ENCODE results near the gene KCNQ1.

The KCNQ1 gene

DNA sequence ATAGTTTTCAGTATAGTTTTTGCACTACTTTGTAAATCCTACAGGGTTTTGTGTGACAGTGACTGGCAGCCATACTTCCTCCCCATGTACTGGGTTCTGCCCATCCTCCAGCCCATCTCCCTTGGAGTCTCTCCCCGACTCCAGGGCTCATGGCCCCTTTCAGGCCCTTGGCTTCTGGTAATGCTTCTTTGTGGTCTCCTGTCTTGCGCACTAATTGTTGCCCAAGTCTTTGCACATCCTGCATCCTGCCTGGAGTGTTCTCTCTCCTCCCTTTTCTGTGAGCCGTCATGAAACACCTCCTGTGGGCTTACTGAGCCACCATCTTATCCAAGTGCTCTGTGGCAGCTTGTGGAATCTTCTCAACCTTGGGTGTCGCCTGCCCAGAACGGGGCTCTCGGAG is 266.4 kb downstream of the KCNQ1 start:
- no peak for TF ChIP-seq ZFP30 (CRISPR knock-in tag; IDR thresholded peaks at IDR 0.05)
- TF ChIP-seq OSR1 (CRISPR knock-in tag; IDR thresholded peaks at IDR 0.05): no peak
- TF ChIP-seq ARNTL (CRISPR knock-in tag; IDR thresholded peaks at IDR 0.05; ENCODE audit: borderline replicate concordance, low read depth): no peak
- TF ChIP-seq TCF4 (CRISPR knock-in tag; IDR thresholded peaks at IDR 0.05; ENCODE audit: borderline replicate concordance): no peak
- ATAC-seq: no peak

GRCh38 chr11:2713094-2713493 is 268.3 kb downstream of the KCNQ1 start:
- ATAC-seq: no peak
- TF ChIP-seq ZNF565 (CRISPR knock-in tag; conservative IDR thresholded peaks at IDR 0.05; ENCODE audit: low read depth) (no peak), TCF4 (CRISPR knock-in tag; IDR thresholded peaks at IDR 0.05; ENCODE audit: borderline replicate concordance) (no peak), ZFP30 (CRISPR knock-in tag; IDR thresholded peaks at IDR 0.05) (no peak), ZFP3 (CRISPR knock-in tag; IDR thresholded peaks at IDR 0.05) (no peak), PATZ1 (CRISPR knock-in tag; IDR thresholded peaks at IDR 0.05; ENCODE audit: borderline replicate concordance) (no peak), GLIS3 (CRISPR knock-in tag; IDR thresholded peaks at IDR 0.05) (no peak), RARB (CRISPR knock-in tag; IDR thresholded peaks at IDR 0.05) (no peak), OSR1 (CRISPR knock-in tag; IDR thresholded peaks at IDR 0.05) (no peak)
- TF ChIP-seq, protein P1, sequence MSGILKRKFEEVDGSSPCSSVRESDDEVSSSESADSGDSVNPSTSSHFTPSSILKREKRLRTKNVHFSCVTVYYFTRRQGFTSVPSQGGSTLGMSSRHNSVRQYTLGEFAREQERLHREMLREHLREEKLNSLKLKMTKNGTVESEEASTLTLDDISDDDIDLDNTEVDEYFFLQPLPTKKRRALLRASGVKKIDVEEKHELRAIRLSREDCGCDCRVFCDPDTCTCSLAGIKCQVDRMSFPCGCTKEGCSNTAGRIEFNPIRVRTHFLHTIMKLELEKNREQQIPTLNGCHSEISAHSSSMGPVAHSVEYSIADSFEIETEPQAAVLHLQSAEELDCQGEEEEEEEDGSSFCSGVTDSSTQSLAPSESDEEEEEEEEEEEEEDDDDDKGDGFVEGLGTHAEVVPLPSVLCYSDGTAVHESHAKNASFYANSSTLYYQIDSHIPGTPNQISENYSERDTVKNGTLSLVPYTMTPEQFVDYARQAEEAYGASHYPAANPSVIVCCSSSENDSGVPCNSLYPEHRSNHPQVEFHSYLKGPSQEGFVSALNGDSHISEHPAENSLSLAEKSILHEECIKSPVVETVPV (CRISPR knock-in tag; IDR thresholded peaks at IDR 0.05): no peak

- peak; percentile 21; the same call in 1 of the 3 replicates for ATAC-seq
- TF ChIP-seq TCF4 (CRISPR knock-in tag; IDR thresholded peaks at IDR 0.05; ENCODE audit: borderline replicate concordance): peak; percentile 57; the same call in 1 of the 2 replicates
- no peak for TF ChIP-seq TOX (CRISPR knock-in tag; IDR thresholded peaks at IDR 0.05; ENCODE audit: borderline replicate concordance)
Observed at GRCh38 chr11:2713661-2714462, 269.1 kb downstream of the KCNQ1 start.

- TF ChIP-seq PPARA (CRISPR knock-in tag; IDR thresholded peaks at IDR 0.05; ENCODE audit: borderline replicate concordance) (no peak), CSDC2 (CRISPR knock-in tag; IDR thresholded peaks at IDR 0.05) (no peak), ZNF70 (CRISPR knock-in tag; IDR thresholded peaks at IDR 0.05) (no peak), ESRRG (CRISPR knock-in tag; IDR thresholded peaks at IDR 0.05) (no peak), BACH2 (CRISPR knock-in tag; IDR thresholded peaks at IDR 0.05; ENCODE audit: borderline replicate concordance) (no peak)
- ATAC-seq: no peak
Observed at GRCh38 chr11:2714463-2714800, 269.6 kb downstream of the KCNQ1 start.

DNA sequence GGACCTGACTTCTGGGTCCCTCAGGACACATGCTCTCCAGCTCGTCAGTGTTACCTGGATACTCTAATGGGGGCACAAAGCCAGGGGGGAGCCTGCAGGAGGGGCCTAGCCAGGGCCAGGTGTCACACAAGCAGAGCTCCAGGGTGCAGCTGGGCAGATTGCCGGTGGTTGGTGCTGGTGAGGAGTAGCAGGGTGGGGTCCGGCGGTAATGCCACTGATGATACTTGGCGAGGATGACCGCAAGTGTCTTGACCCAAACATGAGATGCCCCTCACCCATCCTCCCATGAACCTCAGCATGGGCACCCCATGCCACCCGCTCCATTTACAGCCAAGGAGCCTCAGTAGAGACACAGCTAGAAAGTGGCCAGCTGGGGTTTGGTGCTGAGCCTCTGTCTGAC is 270.1 kb downstream of the KCNQ1 start:
- no peak for TF ChIP-seq POU6F1 (CRISPR knock-in tag; IDR thresholded peaks at IDR 0.05; ENCODE audit: borderline replicate concordance, low read depth)
- TF ChIP-seq, protein P1 (CRISPR knock-in tag; IDR thresholded peaks at IDR 0.05): no peak
- TF ChIP-seq GLIS3 (CRISPR knock-in tag; IDR thresholded peaks at IDR 0.05): no peak
- no peak for TF ChIP-seq ARNTL (CRISPR knock-in tag; IDR thresholded peaks at IDR 0.05; ENCODE audit: borderline replicate concordance, low read depth)
- TF ChIP-seq ZFP3 (CRISPR knock-in tag; IDR thresholded peaks at IDR 0.05): no peak
- no peak for TF ChIP-seq SNAI2 (CRISPR knock-in tag; IDR thresholded peaks at IDR 0.05)
- TF ChIP-seq ISL1 (CRISPR knock-in tag; IDR thresholded peaks at IDR 0.05): no peak
- TF ChIP-seq RARB (CRISPR knock-in tag; IDR thresholded peaks at IDR 0.05): no peak
- TF ChIP-seq ZNF70 (CRISPR knock-in tag; IDR thresholded peaks at IDR 0.05): no peak
- TF ChIP-seq TCF4 (CRISPR knock-in tag; IDR thresholded peaks at IDR 0.05; ENCODE audit: borderline replicate concordance): no peak
- no peak for TF ChIP-seq ZC3H10 (CRISPR knock-in tag; IDR thresholded peaks at IDR 0.05)
- no peak for TF ChIP-seq ZFP30 (CRISPR knock-in tag; IDR thresholded peaks at IDR 0.05)
- TF ChIP-seq, protein P2, sequence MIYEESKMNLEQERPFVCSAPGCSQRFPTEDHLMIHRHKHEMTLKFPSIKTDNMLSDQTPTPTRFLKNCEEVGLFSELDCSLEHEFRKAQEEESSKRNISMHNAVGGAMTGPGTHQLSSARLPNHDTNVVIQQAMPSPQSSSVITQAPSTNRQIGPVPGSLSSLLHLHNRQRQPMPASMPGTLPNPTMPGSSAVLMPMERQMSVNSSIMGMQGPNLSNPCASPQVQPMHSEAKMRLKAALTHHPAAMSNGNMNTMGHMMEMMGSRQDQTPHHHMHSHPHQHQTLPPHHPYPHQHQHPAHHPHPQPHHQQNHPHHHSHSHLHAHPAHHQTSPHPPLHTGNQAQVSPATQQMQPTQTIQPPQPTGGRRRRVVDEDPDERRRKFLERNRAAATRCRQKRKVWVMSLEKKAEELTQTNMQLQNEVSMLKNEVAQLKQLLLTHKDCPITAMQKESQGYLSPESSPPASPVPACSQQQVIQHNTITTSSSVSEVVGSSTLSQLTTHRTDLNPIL (CRISPR knock-in tag; IDR thresholded peaks at IDR 0.05; ENCODE audit: low read depth): no peak
- no peak for TF ChIP-seq ESRRG (CRISPR knock-in tag; IDR thresholded peaks at IDR 0.05)

More for the DNA sequence above, 270.1 kb downstream of the KCNQ1 start:
- ATAC-seq: no peak

Data from SK-N-SH treated with all-trans-retinoic acid at 6 μM for 48 hours (cell line).